GM19239 (cell line): ENCODE measurements around the gene NTRK2.
A peak's percentile ranks its signal among the peaks of the same experiment; 100 is the strongest.

Experiments
- DNase-seq: peaks from one replicate; pipeline ENCODE4 v3.0.0; 2011; ENCODE audit warnings: low spot score; ENCODE audit not compliant: insufficient read length
- FAIRE-seq: peaks from 2 replicates; lab custom pipeline; 2011; peaks lifted over from hg19 to GRCh38; lab: Jason Lieb, UNC

Gene NTRK2

DNA sequence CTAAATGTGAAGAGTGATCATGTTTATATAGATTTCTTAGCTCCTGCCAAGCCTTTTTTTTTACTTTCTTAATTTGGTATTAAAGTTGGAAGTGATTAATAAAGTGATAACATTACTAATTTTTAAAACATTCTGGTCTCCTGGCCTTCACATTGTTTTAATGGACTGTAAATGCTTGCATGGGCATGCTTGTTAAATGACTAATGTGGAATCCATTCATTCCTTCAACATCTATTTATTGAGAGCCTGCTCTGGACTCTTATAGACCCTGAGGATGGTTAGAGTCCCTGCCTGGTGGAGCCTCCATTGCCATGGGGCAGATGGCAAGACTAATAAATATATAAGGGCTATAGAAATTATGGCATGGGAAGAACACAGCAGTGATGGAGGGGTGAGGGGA is 103.5 kb downstream of the NTRK2 start:
- no peak for FAIRE-seq

DNA sequence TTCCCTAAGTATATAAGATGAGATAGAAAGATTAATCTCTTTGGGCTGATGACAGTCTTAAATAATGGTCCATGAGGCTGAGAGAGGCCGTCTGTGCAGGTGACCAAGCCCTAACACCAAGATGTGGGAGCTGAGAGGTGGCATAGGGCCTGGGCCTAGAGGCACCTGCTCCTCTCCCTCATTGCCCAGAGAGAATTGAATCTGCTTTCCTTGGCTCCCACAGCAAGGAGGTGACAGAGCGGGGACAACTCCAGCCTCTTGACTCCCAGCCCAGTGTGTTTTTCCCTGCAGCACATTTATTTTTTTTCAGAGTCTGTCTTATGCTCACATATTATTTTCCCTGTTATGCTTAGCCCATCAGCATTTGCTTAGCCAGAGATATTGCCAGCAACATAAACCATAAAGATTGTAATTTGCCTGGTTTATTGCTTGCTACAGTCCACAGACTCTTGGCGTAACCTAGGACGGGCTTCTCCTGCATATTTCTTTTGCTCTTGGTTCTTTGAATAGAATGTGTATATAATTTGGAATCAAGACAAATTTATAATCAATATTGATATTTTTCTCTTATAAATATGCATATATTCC is 105.6 kb downstream of the NTRK2 start:
- no peak for FAIRE-seq
- no peak for DNase-seq

More for the DNA sequence above, 103.5 kb downstream of the NTRK2 start:
- DNase-seq: no peak

DNA sequence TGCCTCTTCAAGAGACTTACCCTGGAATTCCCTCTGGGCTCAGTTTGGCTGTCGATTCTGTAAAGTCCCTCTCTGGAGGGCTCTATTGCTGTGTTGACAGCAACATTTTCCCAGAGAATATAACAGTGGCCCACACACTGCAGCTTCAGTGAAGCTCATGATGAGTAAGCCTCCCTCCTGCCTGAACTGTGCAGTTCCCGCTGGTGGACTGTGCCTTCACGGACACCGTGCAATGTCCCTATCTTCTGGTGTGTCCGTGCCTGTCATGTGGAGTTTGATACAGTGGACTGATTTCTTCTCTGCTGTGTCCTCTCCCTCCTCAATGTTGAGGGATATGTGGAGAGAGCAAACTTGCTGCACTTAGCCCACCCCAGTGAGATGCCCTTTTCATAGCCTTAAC is 109.0 kb downstream of the NTRK2 start:
- DNase-seq: no peak
- no peak for FAIRE-seq

DNA sequence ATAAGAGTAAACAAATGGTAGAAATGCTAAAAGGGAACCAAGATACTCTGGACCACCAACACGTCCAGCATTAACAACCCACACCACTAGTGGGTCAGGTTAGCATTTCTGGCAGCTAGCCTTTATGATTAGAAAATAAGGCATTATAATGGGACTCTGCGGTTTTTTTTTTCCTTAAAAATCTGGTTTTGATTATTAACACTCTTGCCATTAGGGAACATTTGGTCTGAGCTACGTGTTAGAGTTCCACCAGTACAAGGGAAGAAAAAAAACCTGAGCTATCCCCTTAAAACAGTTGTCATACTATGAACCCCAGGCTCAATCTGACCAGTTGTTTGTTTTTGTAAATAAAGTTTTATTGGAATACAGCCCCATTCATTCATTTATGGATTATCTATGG is 110.4 kb downstream of the NTRK2 start:
- FAIRE-seq: no peak
- no peak for DNase-seq

GRCh38 chr9:84780385-84780784 is 110.9 kb downstream of the NTRK2 start:
- DNase-seq (no peak), FAIRE-seq (no peak)

DNA sequence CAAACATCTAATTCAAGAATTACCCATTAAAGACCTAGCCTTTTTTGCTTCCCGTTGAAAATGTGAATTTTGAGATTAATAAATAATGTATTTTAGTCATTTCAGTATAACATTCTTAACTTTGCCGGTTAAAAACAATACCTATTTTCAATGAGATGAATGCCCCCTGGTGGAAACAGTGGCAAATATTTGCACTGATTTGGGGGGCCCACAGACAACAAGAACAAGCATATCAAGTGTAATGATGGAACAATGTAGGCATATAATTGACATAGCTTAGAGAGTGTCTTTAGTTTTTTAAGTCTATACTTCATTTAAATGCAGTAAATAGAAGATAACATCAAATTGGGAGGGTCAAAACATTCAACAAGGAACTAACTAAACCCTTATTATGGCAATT is 111.9 kb downstream of the NTRK2 start:
- DNase-seq (no peak), FAIRE-seq (peak; percentile 82)

DNA sequence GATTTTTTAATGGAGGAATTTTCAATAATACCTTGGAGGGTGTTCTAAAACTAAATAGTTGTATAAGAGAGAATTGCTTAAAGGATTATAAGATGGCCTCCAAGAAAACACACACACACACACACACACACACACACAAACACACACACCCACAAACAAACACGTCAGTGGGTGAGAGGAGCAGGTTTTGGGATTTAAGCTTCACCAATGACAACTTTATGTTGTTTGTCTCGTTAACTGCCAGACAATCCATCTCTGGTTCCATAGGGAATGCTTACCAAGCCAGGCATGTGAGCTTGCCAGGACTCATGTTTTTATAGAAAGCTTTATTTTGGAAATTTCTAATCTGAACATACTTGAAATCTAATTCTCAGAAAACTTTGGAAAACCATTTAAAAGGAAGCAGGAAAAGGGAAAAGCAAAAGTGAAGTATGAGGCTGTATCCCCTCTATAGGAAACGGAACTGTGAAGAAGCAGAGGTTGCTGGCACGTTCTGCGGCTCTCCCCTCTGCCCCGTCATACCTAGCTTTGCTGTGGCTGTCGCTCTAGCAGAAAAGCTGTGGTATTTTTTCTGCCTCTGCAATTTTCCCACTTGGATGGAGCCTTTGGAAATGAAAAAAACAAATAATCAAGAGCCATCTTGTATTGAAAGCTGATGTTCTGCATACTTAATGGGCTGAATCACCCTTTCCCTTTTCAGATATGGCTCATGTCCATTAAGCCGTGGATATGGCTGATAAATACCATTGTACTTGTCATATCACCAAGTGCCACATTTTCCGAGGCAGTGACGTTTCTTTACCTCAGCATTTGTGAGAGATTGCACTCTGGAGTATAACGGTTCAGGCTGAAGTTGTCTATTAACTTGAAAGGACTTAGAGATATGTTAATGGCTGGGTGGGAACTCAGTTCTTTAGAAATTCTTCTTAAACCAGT is 112.7 kb downstream of the NTRK2 start:
- DNase-seq: no peak
- FAIRE-seq: peak; percentile 35

- FAIRE-seq: no peak
Observed at GRCh38 chr9:84785792-84786547, 116.4 kb downstream of the NTRK2 start.

GRCh38 chr9:84788803-84789462 is 119.4 kb downstream of the NTRK2 start:
- FAIRE-seq (no peak), DNase-seq (no peak)

More at GRCh38 chr9:84785792-84786547, 116.4 kb downstream of the NTRK2 start:
- DNase-seq: no peak

GRCh38 chr9:84789463-84789830 is 119.9 kb downstream of the NTRK2 start:
- no peak for DNase-seq
- FAIRE-seq: no peak

DNA sequence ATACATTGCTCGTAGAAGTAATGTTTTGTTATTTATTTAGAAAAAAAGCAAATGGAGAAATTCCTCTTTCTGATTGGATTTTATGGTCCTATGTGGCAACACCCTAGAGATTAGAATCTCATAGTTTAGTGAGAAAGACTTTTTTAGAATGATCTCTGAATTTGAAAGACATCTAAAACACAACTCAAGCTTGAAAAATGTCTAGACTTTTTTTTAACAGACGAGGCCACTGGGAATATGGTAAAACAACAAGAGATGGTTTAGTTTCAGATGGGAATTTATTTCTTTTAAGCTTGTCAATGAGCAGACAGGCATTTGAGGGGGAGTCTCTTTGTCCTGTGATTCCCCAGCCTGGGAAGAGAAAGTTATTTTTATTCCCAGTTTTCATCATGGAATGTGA is 122.1 kb downstream of the NTRK2 start:
- no peak for FAIRE-seq

GRCh38 chr9:84793251-84793650 is 123.7 kb downstream of the NTRK2 start:
- no peak for DNase-seq
- no peak for FAIRE-seq

More for the DNA sequence above, 122.1 kb downstream of the NTRK2 start:
- DNase-seq: no peak

- DNase-seq: no peak
- no peak for FAIRE-seq
Observed at GRCh38 chr9:84794981-84795637, 125.6 kb downstream of the NTRK2 start.

GRCh38 chr9:84796404-84796803 is 126.9 kb downstream of the NTRK2 start:
- DNase-seq (no peak), FAIRE-seq (no peak)

DNA sequence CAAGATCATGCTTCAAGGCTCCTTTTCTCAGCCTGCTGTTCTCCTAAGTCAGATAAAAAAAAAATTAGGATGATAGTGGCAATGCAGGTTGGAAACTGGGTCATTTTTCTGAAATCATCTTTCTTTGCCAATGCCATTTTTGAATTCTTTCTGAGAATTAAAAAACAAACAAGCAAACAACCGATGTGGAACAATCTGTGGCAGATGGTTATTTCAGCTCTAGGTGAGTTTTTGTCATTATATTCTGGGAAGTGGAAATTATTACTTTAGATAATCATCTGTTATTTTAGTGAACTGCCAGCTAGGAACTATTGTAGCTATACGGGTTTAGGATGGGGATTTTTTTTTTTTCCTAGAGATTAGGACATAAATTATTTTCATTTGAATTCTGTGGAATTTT is 129.7 kb downstream of the NTRK2 start:
- no peak for FAIRE-seq

DNA sequence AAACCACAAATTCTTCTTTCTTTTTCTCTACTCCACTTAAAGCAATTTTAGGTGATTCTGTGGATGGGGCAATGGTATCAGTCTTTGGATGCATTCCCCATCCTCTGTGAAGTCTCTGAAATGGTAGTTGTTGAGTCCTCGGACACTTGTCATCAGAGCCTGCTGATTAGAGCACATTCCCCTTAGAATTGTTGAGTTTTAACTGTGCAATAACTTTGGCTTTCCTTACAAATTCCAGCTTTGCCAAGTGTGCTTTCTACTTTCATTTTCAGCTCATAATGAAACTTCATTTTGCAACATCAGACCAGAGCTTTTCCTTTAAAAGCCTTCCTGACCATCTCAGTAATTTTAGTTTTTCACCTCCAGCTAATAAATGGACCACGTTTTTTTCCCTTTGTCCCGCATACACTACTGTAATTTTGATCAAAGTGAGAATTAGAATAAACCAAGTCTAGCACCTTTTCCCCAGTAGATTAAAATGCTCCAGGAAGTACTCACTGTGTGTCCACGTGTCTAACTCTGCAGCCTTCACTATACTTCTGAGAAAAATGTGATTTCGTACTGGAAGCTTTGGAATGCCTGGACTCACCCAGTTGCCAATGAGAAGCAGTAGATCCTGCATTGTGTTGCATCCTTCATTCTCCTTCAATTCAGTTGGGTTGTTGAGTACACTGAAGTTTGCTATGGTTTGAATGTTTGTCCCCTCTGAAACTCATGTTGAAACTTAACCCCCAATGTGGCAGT is 135.6 kb downstream of the NTRK2 start:
- FAIRE-seq: peak; percentile 64
- DNase-seq: no peak

More for the DNA sequence above, 129.7 kb downstream of the NTRK2 start:
- no peak for DNase-seq

- DNase-seq (no peak), FAIRE-seq (no peak)
Observed at GRCh38 chr9:84807431-84807830, 137.9 kb downstream of the NTRK2 start.

DNA sequence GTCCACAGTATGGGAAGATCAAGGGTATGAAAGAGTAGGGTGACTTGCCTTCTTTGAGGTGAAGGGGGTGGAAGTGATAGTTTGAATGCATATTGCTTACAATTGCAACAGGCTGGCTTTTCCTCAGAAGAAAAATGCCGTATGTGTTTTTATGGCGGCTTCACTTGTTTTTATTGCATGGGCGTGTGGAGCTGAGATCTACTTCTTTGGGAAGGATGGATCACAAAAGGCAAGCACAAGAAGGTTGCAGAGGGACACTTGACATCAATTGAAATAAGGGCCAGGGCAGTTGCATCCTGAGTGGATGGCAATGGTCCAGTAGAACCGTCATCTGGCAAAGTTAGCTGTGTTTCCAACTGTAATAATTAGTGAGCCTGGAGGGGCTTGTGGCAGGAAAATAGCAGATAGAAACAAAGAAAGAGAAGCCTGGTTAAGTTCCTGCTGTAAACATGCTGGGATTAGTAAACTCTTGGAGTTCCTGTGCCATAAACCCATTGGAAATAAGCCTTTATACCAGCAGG is 138.4 kb downstream of the NTRK2 start:
- FAIRE-seq (no peak), DNase-seq (no peak)

- FAIRE-seq (no peak), DNase-seq (no peak)
Observed at GRCh38 chr9:84808416-84808815, 138.9 kb downstream of the NTRK2 start.
